H7 (cell line): ENCODE results near the gene XAF1. TPM values are rescaled to one million over a fixed set of nuclear protein-coding genes. Genes with fewer than 3 reads are reported as not detected.
"Not testable (repeated sequence)": the region's sequence is repeated elsewhere in the genome, so short reads cannot be mapped to it uniquely, and the experiment has no call there.

Source experiments
- DNase-seq: peaks from one replicate; pipeline ENCODE4 v3.0.0; 2012
- H3K27me3 ChIP-seq: 2 replicates; pipeline ENCODE4 v1.6.0; 2011; ENCODE audit warnings: mild to moderate bottlenecking, low read length; ENCODE audit not compliant: control insufficient read depth, insufficient read depth
- H3K36me3 ChIP-seq: replicated peaks from 2 replicates; pipeline ENCODE4 v1.5.1; 2011; ENCODE audit warnings: low read length; ENCODE audit not compliant: control insufficient read depth, insufficient read depth
- H3K4me3 ChIP-seq: 2 replicates; pipeline ENCODE4 v1.5.1; 2011; ENCODE audit warnings: low read depth, mild to moderate bottlenecking, control low read depth, low read length, moderate library complexity; ENCODE audit not compliant: insufficient read depth
- total RNA-seq: library from RNA; depleted of rRNA; stranded (reverse); fragments of >200 nt; shearing (Covaris generic); gene quantifications from 2 replicates; pipeline ENCODE4 v1.2.3, GENCODE V29; 2014; rRNA removed

Gene XAF1
- total RNA-seq, 1 experiment from 2014 or later, result not detected

DNA sequence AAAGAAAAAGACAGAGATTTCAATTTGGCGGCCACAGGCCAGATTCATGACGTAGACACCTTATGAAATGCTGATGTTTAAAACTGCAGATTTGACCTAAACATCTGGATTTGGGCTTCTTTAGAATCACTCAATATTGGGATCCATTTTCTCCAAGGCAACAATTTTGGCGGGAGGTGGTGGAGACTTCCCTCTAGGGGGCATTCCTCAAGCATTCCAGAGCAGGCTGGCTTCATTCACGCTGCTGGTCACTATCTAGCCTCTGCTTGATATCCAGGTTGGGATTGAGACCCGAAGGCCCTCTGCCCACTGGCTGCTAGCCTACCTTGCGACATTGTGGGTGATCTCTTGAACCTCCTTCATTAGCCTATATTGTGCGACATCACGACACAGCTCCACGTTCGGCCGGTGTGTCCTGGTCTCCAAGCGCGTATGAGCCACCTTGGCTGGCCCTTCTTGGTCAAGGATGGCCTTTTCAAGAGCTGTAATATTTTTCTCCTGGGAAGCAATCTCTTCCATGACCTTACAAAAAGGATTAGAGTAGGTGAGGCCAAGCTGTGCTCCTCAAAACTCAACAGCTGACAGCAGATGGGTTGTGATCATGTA is 44.7 kb downstream of the XAF1 start:
- peak; percentile 28 for DNase-seq
- H3K36me3 ChIP-seq, result no peaks in the 10 kb centered on the region
- H3K27me3 ChIP-seq, result no peaks in the 10 kb centered on the region
- H3K4me3 ChIP-seq, result no peak overlapping the region

DNA sequence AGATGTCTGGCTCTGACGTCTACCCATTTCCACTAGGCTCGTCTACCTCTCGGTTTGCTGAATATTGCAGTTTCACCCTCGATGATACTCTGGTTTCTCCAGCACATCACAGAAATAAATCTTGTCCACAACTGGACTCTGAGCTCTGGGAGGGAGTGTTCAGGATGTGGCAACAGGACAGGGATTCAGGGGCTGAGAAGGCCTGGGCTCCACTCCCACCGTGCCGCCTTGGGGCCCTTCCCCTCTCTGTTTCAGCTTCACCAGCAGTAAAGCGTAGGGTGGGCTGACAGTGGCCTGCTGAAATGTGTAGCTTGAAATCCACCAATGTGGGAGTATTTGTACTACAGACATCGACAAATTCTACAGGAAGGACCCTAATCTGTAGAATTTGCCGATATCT is 55.7 kb downstream of the XAF1 start:
- no peaks in the 10 kb centered on the region for H3K36me3 ChIP-seq

DNA sequence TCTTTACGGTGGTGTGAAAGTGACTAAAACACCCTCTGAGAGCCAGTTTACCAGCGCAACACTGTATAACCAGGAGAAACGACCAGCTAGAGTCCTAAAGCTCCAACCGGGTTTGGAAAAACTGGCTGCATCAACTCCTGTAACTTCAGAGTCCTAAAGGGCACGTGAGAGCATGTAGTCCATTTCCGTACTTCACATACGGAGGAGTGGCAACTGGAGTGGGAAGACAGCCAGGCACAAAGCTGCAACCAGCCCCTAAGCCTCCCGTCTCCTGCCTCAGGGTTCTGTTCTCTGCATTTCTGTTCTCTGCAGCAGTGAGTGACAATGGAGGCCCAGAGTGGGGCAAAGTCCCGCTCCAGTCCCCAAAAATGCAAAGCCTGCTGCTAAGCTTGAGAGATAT is 56.4 kb downstream of the XAF1 start:
- H3K27me3 ChIP-seq, result no peaks in the 10 kb centered on the region
- no peaks in the 10 kb centered on the region for H3K36me3 ChIP-seq
- no peak overlapping the region for H3K4me3 ChIP-seq
- DNase-seq, result no peak

More for the DNA sequence above, 55.7 kb downstream of the XAF1 start:
- no peaks in the 10 kb centered on the region for H3K27me3 ChIP-seq
- no peak for DNase-seq
- no peak overlapping the region for H3K4me3 ChIP-seq

DNA sequence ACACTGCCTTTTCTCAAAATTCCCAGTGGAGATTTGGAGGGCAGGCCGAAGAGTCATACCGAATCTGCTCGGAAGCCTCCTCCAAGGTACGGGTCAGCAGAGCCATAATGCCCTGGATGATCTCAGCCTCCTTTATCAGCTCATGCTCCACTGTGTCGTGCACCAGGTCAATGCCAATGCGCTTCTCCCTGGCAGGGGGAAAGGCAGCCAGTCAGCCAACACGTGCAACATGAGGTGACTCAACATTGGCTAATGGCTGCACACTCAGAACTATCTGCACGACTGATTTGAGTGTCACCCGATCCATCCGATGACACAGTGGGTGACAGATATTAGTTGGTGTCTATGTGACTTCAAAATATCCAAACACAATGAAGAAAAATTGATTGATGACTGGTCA is 59.9 kb downstream of the XAF1 start:
- no peak for DNase-seq

DNA sequence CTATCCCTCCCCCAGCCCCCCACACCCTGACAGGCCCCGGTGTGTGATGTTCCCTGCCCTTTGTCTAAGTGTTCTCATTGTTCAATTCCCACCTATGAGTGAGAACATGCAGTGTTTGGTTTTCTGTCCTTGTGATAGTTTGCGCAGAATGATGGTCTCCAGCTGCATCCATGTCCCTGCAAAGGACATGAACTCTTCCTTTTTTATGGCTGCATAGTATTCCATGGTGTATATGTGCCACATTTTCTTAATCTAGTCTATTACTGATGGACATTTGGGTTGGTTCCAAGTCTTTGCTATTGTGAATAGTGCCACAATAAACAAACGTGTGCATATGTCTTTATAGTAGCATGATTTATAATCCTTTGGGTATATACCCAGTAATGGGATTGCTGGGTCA is 60.5 kb downstream of the XAF1 start:
- not testable (repeated sequence) for H3K36me3 ChIP-seq, DNase-seq, H3K4me3 ChIP-seq, H3K27me3 ChIP-seq

More for the DNA sequence above, 59.9 kb downstream of the XAF1 start:
- no peaks in the 10 kb centered on the region for H3K27me3 ChIP-seq
- no peak overlapping the region for H3K4me3 ChIP-seq
- H3K36me3 ChIP-seq, result no peaks in the 10 kb centered on the region

DNA sequence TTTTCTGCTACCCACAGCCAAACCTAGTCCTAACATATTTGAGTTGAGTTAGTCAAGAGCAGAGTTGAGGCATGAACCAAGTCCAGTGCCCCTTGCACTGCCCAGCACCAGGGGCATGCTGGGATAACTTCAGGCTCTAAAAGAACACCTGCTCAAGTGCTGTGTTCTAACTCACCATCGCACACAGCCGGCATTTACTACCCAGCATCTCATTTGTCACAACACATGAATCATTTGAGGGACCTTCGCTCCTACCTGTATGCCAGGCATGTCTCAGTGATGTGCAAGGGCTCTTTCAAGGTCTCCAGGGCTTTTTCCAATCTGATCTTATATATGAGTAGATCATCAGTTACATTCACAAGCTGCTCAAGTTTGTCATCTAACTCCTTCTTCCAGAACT is 63.1 kb downstream of the XAF1 start:
- Histone ChIP-seq H3K27me3 (no peaks in the 10 kb centered on the region), H3K4me3 (no peak overlapping the region), H3K36me3 (no peaks in the 10 kb centered on the region)
- DNase-seq, result no peak

DNA sequence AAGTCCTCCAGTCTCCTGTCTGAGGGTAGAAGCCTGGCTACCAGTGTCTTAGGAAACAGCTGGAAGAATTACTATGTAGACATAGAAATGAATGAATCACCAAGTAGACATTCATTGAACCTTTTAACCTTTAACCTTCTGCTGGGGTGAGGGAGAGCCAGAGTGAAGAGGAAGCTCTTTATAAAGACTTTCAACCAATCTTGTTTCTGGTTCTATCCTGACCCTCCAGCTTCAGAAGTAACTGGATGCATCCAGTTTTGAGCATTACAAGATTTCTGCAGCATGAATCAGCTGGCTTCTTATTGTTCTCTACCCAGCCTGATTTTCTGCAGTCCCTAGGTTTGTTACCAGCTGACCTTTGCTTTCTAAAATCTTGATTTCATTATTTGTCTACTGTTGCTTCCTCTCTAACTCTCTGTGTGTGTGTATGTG is 67.2 kb downstream of the XAF1 start:
- Histone ChIP-seq H3K36me3 (no peaks in the 10 kb centered on the region), H3K4me3 (no peak overlapping the region), H3K27me3 (no peaks in the 10 kb centered on the region)
- no peak for DNase-seq

Other genes with a start within 250 kb of the XAF1 start
- gene PITPNM3, start 199.5 kb upstream of the XAF1 start, total RNA-seq, result 0.97 and 2.8 TPM in 2 replicates
- 13.1 and 13.9 TPM in 2 replicates for gene KIAA0753, start 115.3 kb upstream of the XAF1 start, total RNA-seq
- gene TXNDC17, start 115.0 kb upstream of the XAF1 start, total RNA-seq, result 129 and 172 TPM in 2 replicates
- gene MED31, start 104.4 kb upstream of the XAF1 start, total RNA-seq, result 3.9 and 6.3 TPM in 2 replicates
- 0.37 and 0.55 TPM in 2 replicates for gene C17orf100, start 104.3 kb upstream of the XAF1 start, total RNA-seq
- gene SLC13A5, start 42.7 kb upstream of the XAF1 start, total RNA-seq, result 0.10 and 0.11 TPM in 2 replicates
- not detected in 2 replicates for gene FBXO39, start 20.2 kb downstream of the XAF1 start, total RNA-seq
- gene TEKT1, start 75.7 kb downstream of the XAF1 start, total RNA-seq, result not detected in 2 replicates
- gene ALOX12, start 240.0 kb downstream of the XAF1 start, total RNA-seq, result 0.35 and 0.63 TPM in 2 replicates